ENCODE data around the gene CRHR1.

- TF ChIP-seq POLR2A (IDR thresholded peaks at IDR 0.05) (no peak), POLR2AphosphoS5 (IDR thresholded peaks at IDR 0.05) (no peak)
- TF ChIP-seq, protein P1, sequence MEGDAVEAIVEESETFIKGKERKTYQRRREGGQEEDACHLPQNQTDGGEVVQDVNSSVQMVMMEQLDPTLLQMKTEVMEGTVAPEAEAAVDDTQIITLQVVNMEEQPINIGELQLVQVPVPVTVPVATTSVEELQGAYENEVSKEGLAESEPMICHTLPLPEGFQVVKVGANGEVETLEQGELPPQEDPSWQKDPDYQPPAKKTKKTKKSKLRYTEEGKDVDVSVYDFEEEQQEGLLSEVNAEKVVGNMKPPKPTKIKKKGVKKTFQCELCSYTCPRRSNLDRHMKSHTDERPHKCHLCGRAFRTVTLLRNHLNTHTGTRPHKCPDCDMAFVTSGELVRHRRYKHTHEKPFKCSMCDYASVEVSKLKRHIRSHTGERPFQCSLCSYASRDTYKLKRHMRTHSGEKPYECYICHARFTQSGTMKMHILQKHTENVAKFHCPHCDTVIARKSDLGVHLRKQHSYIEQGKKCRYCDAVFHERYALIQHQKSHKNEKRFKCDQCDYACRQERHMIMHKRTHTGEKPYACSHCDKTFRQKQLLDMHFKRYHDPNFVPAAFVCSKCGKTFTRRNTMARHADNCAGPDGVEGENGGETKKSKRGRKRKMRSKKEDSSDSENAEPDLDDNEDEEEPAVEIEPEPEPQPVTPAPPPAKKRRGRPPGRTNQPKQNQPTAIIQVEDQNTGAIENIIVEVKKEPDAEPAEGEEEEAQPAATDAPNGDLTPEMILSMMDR (IDR thresholded peaks at IDR 0.05), result no peak
These were observed 85.7 kb downstream of the CRHR1 start for GRCh38 chr17:45869676-45870341.
